ENCODE data around the gene ADGRG6. TPM values are rescaled to one million over a fixed set of nuclear protein-coding genes. Genes with fewer than 3 reads are reported as not detected.

ADGRG6 gene
- total RNA-seq, 1 experiment from 2014 or later = 2.5 TPM

- no peak overlapping the region for H3K9ac ChIP-seq (ENCODE audit: extremely low read depth, insufficient read length, low read length)
- Mint-ChIP-seq H3K4me1 (no peaks in the 10 kb centered on the region), H3K27me3 (ENCODE audit: low read depth) (no peaks in the 10 kb centered on the region), H3K9me3 (no peaks in the 10 kb centered on the region), H3K36me3 (ENCODE audit: insufficient read depth in 1 of 3, low read depth in 3 of 3) (no peaks in the 10 kb centered on the region), H3K4me3 (no peak overlapping the region), H3K27ac (peak overlapping the region in 1 of 3 experiments; percentile 22; a peak in 1 of 7 replicates)
- H3K18ac ChIP-seq (ENCODE audit: insufficient read length, low read depth, low read length) = no peak overlapping the region
- H3K4me1 ChIP-seq (ENCODE audit: insufficient read depth, low read length) = no peaks in the 10 kb centered on the region
- H3K23ac ChIP-seq (ENCODE audit: insufficient read length, low read depth, low read length) = no peak overlapping the region
- no CpG with 5 or more reads among the region's 2 CpGs for WGBS (ENCODE audit: extremely low coverage, insufficient read length, low lambda C conversion rate)
- H3K27ac ChIP-seq (ENCODE audit: insufficient read length, low read depth, low read length) = no peak overlapping the region
- H4K91ac ChIP-seq (ENCODE audit: insufficient read length, low read depth, low read length) = no peak overlapping the region
- no peaks in the 10 kb centered on the region for H3K23me2 ChIP-seq (ENCODE audit: insufficient read length, low read depth, low read length, poor library complexity, severe bottlenecking)
- H3K27me3 ChIP-seq (ENCODE audit: insufficient read depth, low read length) = no peaks in the 10 kb centered on the region
- H2BK5ac ChIP-seq (ENCODE audit: insufficient read length, low read length) = no peak overlapping the region
- no peak overlapping the region for H2AK5ac ChIP-seq (ENCODE audit: insufficient read length, low read length)
- H3K56ac ChIP-seq (ENCODE audit: insufficient read length, low read depth, low read length) = no peak overlapping the region
- H2BK20ac ChIP-seq (ENCODE audit: low read depth, low read length, poor library complexity, severe bottlenecking) = no peak overlapping the region
- no peaks in the 10 kb centered on the region for H3K79me1 ChIP-seq (ENCODE audit: insufficient read depth, low read depth, low read length, poor library complexity, severe bottlenecking)
- H4K20me1 ChIP-seq (ENCODE audit: control insufficient read depth, insufficient read depth, insufficient read length) = no peaks in the 10 kb centered on the region
- no peak overlapping the region for H2BK15ac ChIP-seq (ENCODE audit: low read depth, low read length)
- H2AFZ ChIP-seq (ENCODE audit: low read length) = no peak overlapping the region
- H2BK12ac ChIP-seq (ENCODE audit: insufficient read length, low read depth, low read length) = no peak overlapping the region
- no peak overlapping the region for H4K8ac ChIP-seq (replicated peaks; ENCODE audit: insufficient read length, low read depth, low read length)
- no peak for TF ChIP-seq CTCF (conservative IDR thresholded peaks at IDR 0.05)
- no peak overlapping the region for H4K5ac ChIP-seq (ENCODE audit: insufficient read length, low read depth, low read length)
- no peaks in the 10 kb centered on the region for H3K79me2 ChIP-seq (ENCODE audit: insufficient read depth, low read length)
- no peak overlapping the region for H3K4ac ChIP-seq (ENCODE audit: low read depth, low read length)
- DNase-seq = no peak
- H2BK120ac ChIP-seq (ENCODE audit: low read depth, low read length, poor library complexity, severe bottlenecking) = no peak overlapping the region
- H3K14ac ChIP-seq (ENCODE audit: insufficient read depth, low read length) = no peak overlapping the region
- no peak overlapping the region for H3T11ph ChIP-seq (ENCODE audit: low read length)
- H3K4me2 ChIP-seq (ENCODE audit: insufficient read depth, insufficient read length, low read length) = no peak overlapping the region
- H3K9me3 ChIP-seq (ENCODE audit: control insufficient read depth, low read depth, low read length) = no peaks in the 10 kb centered on the region
These were observed 11.5 kb downstream of the ADGRG6 start for GRCh38 chr6:142313284-142313683.
